ENCODE results near the gene OBSL1. TPM values are rescaled to one million over a fixed set of nuclear protein-coding genes. Genes with fewer than 3 reads are reported as not detected.

Gene OBSL1
- total RNA-seq, 1 experiment from 2014 or later, result 25.5 TPM

DNA sequence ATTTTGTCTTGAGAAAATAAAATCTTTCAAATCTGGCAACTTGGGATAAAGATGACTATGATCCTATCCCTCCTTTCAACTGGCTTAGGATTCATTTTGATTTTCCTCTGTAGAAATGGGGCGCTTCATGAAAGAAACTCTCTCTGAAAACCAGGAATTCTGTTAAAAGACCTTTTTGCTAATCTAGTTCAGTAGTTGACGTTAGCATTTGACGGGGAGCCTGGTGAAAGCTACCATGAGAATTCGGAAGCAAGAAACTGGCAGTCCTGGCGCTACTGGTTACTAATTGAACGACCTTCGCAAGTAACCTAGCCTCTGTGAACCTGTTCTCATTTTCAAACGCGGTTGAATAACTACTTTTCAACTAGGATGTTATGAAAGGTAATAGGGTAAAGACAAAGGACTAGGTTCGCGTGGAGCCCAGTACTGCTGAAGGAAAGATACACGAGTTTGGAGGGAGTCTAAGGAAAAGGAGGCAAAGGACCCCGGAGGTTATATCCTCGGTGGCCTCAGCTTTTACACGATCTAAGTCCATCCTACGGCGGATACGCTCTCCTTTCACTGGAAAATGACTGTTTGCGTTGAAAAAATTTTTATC lies 25.7 kb upstream of the OBSL1 start:
- TSS peak; percentile 96 for BruUV-seq (replicated peaks)
- Histone ChIP-seq H3K9me3 (ENCODE audit: control insufficient read depth, insufficient read depth, low read depth, low read length) (no peaks in the 10 kb centered on the region), H3K27me3 (ENCODE audit: control insufficient read depth, insufficient read depth, low read length) (no peaks in the 10 kb centered on the region), H3K4me3 (ENCODE audit: low read depth in 2 of 2, low read length in 2 of 2) (peak overlapping the region; percentile 78 to 93), H3K4me1 (ENCODE audit: control insufficient read depth, insufficient read depth, low read length) (peaks cover 7% of the 10 kb centered on the region; the same call in 1 of the 2 replicates), H3K36me3 (ENCODE audit: control insufficient read depth, insufficient read depth, low read length) (peaks cover 2% of the 10 kb centered on the region; the same call in 1 of the 2 replicates), H3K27ac (ENCODE audit: low read length) (peak overlapping the region; percentile 99)
- intact Hi-C loops (cut with micrococcal nuclease; ENCODE audit: unreplicated experiment), result no loop called here
- in situ Hi-C loops (cut with HindIII; ENCODE audit: low pct_unique_long_range_greater_than_20kb, low sequenced_read_pairs), result no loop called here
- no peak for TF ChIP-seq TCF7L2 (IDR thresholded peaks at IDR 0.05; ENCODE audit: low read depth, low read length)
- TF ChIP-seq, protein P1, sequence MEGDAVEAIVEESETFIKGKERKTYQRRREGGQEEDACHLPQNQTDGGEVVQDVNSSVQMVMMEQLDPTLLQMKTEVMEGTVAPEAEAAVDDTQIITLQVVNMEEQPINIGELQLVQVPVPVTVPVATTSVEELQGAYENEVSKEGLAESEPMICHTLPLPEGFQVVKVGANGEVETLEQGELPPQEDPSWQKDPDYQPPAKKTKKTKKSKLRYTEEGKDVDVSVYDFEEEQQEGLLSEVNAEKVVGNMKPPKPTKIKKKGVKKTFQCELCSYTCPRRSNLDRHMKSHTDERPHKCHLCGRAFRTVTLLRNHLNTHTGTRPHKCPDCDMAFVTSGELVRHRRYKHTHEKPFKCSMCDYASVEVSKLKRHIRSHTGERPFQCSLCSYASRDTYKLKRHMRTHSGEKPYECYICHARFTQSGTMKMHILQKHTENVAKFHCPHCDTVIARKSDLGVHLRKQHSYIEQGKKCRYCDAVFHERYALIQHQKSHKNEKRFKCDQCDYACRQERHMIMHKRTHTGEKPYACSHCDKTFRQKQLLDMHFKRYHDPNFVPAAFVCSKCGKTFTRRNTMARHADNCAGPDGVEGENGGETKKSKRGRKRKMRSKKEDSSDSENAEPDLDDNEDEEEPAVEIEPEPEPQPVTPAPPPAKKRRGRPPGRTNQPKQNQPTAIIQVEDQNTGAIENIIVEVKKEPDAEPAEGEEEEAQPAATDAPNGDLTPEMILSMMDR (IDR thresholded peaks at IDR 0.05), result no peak
- TF ChIP-seq, protein P2, sequence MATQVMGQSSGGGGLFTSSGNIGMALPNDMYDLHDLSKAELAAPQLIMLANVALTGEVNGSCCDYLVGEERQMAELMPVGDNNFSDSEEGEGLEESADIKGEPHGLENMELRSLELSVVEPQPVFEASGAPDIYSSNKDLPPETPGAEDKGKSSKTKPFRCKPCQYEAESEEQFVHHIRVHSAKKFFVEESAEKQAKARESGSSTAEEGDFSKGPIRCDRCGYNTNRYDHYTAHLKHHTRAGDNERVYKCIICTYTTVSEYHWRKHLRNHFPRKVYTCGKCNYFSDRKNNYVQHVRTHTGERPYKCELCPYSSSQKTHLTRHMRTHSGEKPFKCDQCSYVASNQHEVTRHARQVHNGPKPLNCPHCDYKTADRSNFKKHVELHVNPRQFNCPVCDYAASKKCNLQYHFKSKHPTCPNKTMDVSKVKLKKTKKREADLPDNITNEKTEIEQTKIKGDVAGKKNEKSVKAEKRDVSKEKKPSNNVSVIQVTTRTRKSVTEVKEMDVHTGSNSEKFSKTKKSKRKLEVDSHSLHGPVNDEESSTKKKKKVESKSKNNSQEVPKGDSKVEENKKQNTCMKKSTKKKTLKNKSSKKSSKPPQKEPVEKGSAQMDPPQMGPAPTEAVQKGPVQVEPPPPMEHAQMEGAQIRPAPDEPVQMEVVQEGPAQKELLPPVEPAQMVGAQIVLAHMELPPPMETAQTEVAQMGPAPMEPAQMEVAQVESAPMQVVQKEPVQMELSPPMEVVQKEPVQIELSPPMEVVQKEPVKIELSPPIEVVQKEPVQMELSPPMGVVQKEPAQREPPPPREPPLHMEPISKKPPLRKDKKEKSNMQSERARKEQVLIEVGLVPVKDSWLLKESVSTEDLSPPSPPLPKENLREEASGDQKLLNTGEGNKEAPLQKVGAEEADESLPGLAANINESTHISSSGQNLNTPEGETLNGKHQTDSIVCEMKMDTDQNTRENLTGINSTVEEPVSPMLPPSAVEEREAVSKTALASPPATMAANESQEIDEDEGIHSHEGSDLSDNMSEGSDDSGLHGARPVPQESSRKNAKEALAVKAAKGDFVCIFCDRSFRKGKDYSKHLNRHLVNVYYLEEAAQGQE (IDR thresholded peaks at IDR 0.05; ENCODE audit: insufficient read depth in 1 of 2, low read depth in 2 of 2, low read length in 1 of 2), result peak in 1 of 2 experiments; percentile 40; a peak in 1 of 4 replicates
- no peak for TF ChIP-seq SIN3A (IDR thresholded peaks at IDR 0.05; ENCODE audit: borderline replicate concordance, insufficient read depth, low read depth, low read length)
- no peak for TF ChIP-seq POLR2AphosphoS5 (IDR thresholded peaks at IDR 0.05; ENCODE audit: low read depth, low read length)
- DNase-seq (ENCODE audit: low read depth, low spot score) (peak; percentile 22), ATAC-seq (peak; percentile 13)
- ChIA-PET CTCF (no interaction called here), POLR2A (interaction anchor here (0.8 to 1.1 kb wide), 2 partner anchors 26 to 210 kb away, joined by 3 read pairs; partner anchors contain the start of genes INHA and OBSL1)

DNA sequence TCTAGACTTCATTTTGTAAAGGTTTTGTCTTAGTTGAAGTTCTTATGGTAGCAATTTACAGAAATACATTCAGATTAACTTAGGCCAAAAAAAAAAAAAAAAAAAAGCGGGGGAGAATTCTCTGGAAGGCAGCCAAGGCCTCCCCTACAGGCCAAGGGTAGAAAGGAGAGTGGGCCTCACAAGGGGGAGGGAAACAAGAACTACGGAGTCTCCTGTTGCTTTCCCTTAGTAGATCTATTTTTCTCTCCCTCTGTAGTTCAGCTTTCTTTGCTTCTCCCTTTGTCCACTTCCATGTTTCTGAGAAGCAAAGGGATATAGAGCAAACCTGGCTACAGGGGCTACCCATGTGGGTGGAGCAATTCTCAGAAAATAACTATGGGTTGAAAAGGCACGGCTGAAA lies 23.9 kb upstream of the OBSL1 start:
- ATAC-seq (no peak), DNase-seq (ENCODE audit: low read depth, low spot score) (no peak)
- ChIA-PET POLR2A (no interaction called here), CTCF (no interaction called here)
- BruUV-seq (replicated peaks), result no TSS peak
- H3K4me1 ChIP-seq (ENCODE audit: control insufficient read depth, insufficient read depth, low read length), result peaks cover 7% of the 10 kb centered on the region; the same call in 1 of the 2 replicates
- intact Hi-C loops (cut with micrococcal nuclease; ENCODE audit: unreplicated experiment) (no loop called here), in situ Hi-C loops (cut with HindIII; ENCODE audit: low pct_unique_long_range_greater_than_20kb, low sequenced_read_pairs) (no loop called here)
- TF ChIP-seq, protein P1 (IDR thresholded peaks at IDR 0.05), result no peak
- TF ChIP-seq, protein P2 (IDR thresholded peaks at IDR 0.05; ENCODE audit: insufficient read depth in 1 of 2, low read depth in 2 of 2, low read length in 1 of 2), result no peak
- TF ChIP-seq POLR2AphosphoS5 (IDR thresholded peaks at IDR 0.05; ENCODE audit: low read depth, low read length) (no peak), TCF7L2 (IDR thresholded peaks at IDR 0.05; ENCODE audit: low read depth, low read length) (no peak), SIN3A (IDR thresholded peaks at IDR 0.05; ENCODE audit: borderline replicate concordance, insufficient read depth, low read depth, low read length) (no peak)
- no peak overlapping the region for H3K4me3 ChIP-seq (ENCODE audit: low read depth in 2 of 2, low read length in 2 of 2)
- no peaks in the 10 kb centered on the region for H3K36me3 ChIP-seq (ENCODE audit: control insufficient read depth, insufficient read depth, low read length)
- no peaks in the 10 kb centered on the region for H3K27me3 ChIP-seq (ENCODE audit: control insufficient read depth, insufficient read depth, low read length)
- H3K27ac ChIP-seq (ENCODE audit: low read length), result no peak overlapping the region
- H3K9me3 ChIP-seq (ENCODE audit: control insufficient read depth, insufficient read depth, low read depth, low read length), result no peaks in the 10 kb centered on the region

Data from Panc1 (cell line).